NCI-H2196 (cell line): ENCODE measurements around the gene TGFB1I1.
"Not testable (repeated sequence)": the region's sequence is repeated elsewhere in the genome, so short reads cannot be mapped to it uniquely, and the experiment has no call there.

Experiments
- DNase-seq: peaks from one replicate; lab custom pipeline; 2025; ENCODE audit not compliant: unreplicated experiment; lab: John Stamatoyannopoulos, UW

Gene TGFB1I1

GRCh38 chr16:31508706-31509195 is 36.8 kb downstream of the TGFB1I1 start:
- DNase-seq: no peak

- DNase-seq: no peak
These were observed 41.2 kb downstream of the TGFB1I1 start for GRCh38 chr16:31513126-31513525.

GRCh38 chr16:31513884-31514283 is 41.9 kb downstream of the TGFB1I1 start:
- no peak for DNase-seq

GRCh38 chr16:31517800-31518402 is 45.9 kb downstream of the TGFB1I1 start:
- no peak for DNase-seq

GRCh38 chr16:31519759-31520431 is 47.9 kb downstream of the TGFB1I1 start:
- no peak for DNase-seq

GRCh38 chr16:31521368-31521767 is 49.4 kb downstream of the TGFB1I1 start:
- no peak for DNase-seq

- no peak for DNase-seq
These were observed 50.1 kb downstream of the TGFB1I1 start for GRCh38 chr16:31522071-31522470.

- DNase-seq: not testable (repeated sequence)
These were observed 51.8 kb downstream of the TGFB1I1 start for GRCh38 chr16:31523768-31524167.

- no peak for DNase-seq
These were observed 53.2 kb downstream of the TGFB1I1 start for GRCh38 chr16:31525113-31525512.
